Measurements from ENCODE around the gene PRR23E.
A peak's percentile ranks its signal among the peaks of the same experiment; 100 is the strongest.

PRR23E gene

GRCh38 chr3:127172781-127173515, 20.0 kb upstream of the PRR23E start (continued):
- TF ChIP-seq PBX3 (CRISPR knock-in tag; IDR thresholded peaks at IDR 0.05) (no peak), FEZF1 (tag by site-specific recombination; IDR thresholded peaks at IDR 0.05) (no peak), ZNF777 (tag by site-specific recombination; IDR thresholded peaks at IDR 0.05; ENCODE audit: borderline replicate concordance) (no peak), ZNF837 (tag by site-specific recombination; IDR thresholded peaks at IDR 0.05) (no peak), ZNF18 (tag by site-specific recombination; IDR thresholded peaks at IDR 0.05) (no peak), HOXC10 (CRISPR knock-in tag; IDR thresholded peaks at IDR 0.05) (no peak), ZNF391 (tag by site-specific recombination; IDR thresholded peaks at IDR 0.05; ENCODE audit: borderline replicate concordance, low read depth) (no peak), ZFP69B (tag by site-specific recombination; IDR thresholded peaks at IDR 0.05) (no peak), SETDB1 (IDR thresholded peaks at IDR 0.05; ENCODE audit: insufficient read length, low read length) (no peak), TCF7L2 (IDR thresholded peaks at IDR 0.05; ENCODE audit: borderline replicate concordance, low read depth, low read length) (no peak), ZNF449 (tag by site-specific recombination; IDR thresholded peaks at IDR 0.05) (no peak), ZSCAN16 (tag by site-specific recombination; IDR thresholded peaks at IDR 0.05) (no peak), KLF7 (tag by site-specific recombination; IDR thresholded peaks at IDR 0.05; ENCODE audit: borderline replicate concordance) (no peak), ZNF26 (tag by site-specific recombination; IDR thresholded peaks at IDR 0.05) (no peak), ZNF311 (tag by site-specific recombination; IDR thresholded peaks at IDR 0.05; ENCODE audit: borderline replicate concordance) (no peak), ZBTB26 (tag by site-specific recombination; optimal IDR thresholded peaks at IDR 0.05) (no peak), ZBTB49 (tag by site-specific recombination; IDR thresholded peaks at IDR 0.05; ENCODE audit: low read depth) (no peak), ZBTB20 (tag by site-specific recombination; IDR thresholded peaks at IDR 0.05) (peak; percentile 67), ZNF521 (tag by site-specific recombination; IDR thresholded peaks at IDR 0.05) (no peak), ZBTB48 (tag by site-specific recombination; IDR thresholded peaks at IDR 0.05) (no peak), ZNF645 (tag by site-specific recombination; IDR thresholded peaks at IDR 0.05) (no peak), IKZF3 (tag by site-specific recombination; IDR thresholded peaks at IDR 0.05) (no peak), ZBTB17 (tag by site-specific recombination; IDR thresholded peaks at IDR 0.05) (0 out of 2 replicates have a peak, but pooled peaks have one; percentile 27), HOXA7 (CRISPR knock-in tag; IDR thresholded peaks at IDR 0.05; ENCODE audit: borderline replicate concordance) (no peak), ZNF292 (tag by site-specific recombination; IDR thresholded peaks at IDR 0.05; ENCODE audit: borderline replicate concordance, low read depth) (no peak), ZNF548 (tag by site-specific recombination; IDR thresholded peaks at IDR 0.05) (no peak)

Data from HEK293 (cell line).